Measurements from ENCODE around the gene ENPP3. TPM values are rescaled to one million over a fixed set of nuclear protein-coding genes. Genes with fewer than 3 reads are reported as not detected.

The ENPP3 gene
- total and polyA plus RNA-seq, 2 experiments from 2014 or later = not detected

DNA sequence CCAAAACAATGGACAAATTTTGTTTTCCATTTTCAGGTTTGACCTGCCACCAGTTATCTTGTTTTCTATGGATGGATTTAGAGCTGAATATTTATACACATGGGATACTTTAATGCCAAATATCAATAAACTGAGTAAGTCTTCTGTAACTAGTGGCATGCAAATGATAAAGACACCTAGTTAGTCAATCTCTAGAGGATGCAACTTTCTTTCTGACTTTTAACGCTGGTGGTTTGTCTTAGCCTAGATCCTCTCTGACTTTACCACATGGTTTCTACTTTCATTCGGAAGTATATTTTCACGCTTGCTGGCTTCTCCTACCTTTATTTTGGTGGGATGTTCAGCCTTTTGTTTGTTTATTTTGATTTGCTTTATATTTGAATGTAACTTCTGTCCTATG, 21.2 kb downstream of the ENPP3 start:
- H3K79me2 ChIP-seq (ENCODE audit: insufficient read depth) = no peaks in the 10 kb centered on the region
- no peak overlapping the region for H3K9ac ChIP-seq
- H3K4me1 ChIP-seq (ENCODE audit: insufficient read depth) = peaks cover 28% of the 10 kb centered on the region
- no peaks in the 10 kb centered on the region for H3K9me3 ChIP-seq (ENCODE audit: low read depth)
- DNase-seq = peak; percentile 7
- no peak for TF ChIP-seq EZH2phosphoT487 (IDR thresholded peaks at IDR 0.05; ENCODE audit: insufficient read depth, low read depth)
- TF ChIP-seq EZH2 (IDR thresholded peaks at IDR 0.05; ENCODE audit: insufficient read depth, poor library complexity, severe bottlenecking) = no peak
- peak overlapping the region; percentile 79 for H3K27ac ChIP-seq
- H3K4me3 ChIP-seq = no peak overlapping the region
- peaks cover 12% of the 10 kb centered on the region for H3F3A ChIP-seq (ENCODE audit: insufficient read depth)
- no peak overlapping the region for H3K4me2 ChIP-seq (ENCODE audit: unreplicated experiment)
- no peak overlapping the region for H2AFZ ChIP-seq
- in situ Hi-C loops (cut with MboI) = no loop called here
- H3K9me2 ChIP-seq (ENCODE audit: insufficient read depth) = no peaks in the 10 kb centered on the region
- H3K27me3 ChIP-seq (replicated peaks; ENCODE audit: insufficient read depth) = no peaks in the 10 kb centered on the region
- WGBS, 2 experiments (ENCODE audit: low coverage in 1 of 2, low lambda C conversion rate in 2 of 2, missing lambda C conversion rate in 2 of 2) = 97 to 98% methylated on average over 3 of the region's 3 CpGs
- H3K36me3 ChIP-seq (ENCODE audit: low read depth) = no peaks in the 10 kb centered on the region
- H4K20me1 ChIP-seq (ENCODE audit: insufficient read depth) = no peaks in the 10 kb centered on the region

DNA sequence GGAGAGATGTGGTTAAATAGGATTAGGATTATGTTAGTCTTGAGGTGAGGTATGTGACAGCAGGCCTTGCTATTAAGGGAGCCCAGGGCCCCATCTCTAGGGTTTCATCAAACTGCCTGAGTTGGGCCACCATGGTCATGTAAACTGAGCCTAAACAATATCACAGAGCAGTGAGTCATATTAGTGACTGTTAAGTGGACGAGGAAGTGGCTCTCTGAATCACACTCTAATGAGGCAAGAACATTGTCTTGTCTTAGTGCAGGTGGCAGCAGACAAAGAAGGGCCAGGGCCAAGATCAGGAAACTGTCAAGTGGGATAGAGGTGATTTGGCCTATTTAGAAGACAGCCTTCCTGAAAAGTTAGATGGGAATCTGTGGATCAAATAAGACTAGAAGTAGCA, 23.1 kb downstream of the ENPP3 start:
- H3K4me1 ChIP-seq (ENCODE audit: insufficient read depth) = peaks cover 28% of the 10 kb centered on the region
- H2AFZ ChIP-seq = no peak overlapping the region
- H3F3A ChIP-seq (ENCODE audit: insufficient read depth) = peaks cover 12% of the 10 kb centered on the region
- WGBS, 2 experiments (ENCODE audit: low coverage in 1 of 2, low lambda C conversion rate in 2 of 2, missing lambda C conversion rate in 2 of 2) = 10 to 11% methylated on average over 1 of the region's 1 CpG
- H3K9me2 ChIP-seq (ENCODE audit: insufficient read depth) = no peaks in the 10 kb centered on the region
- H3K4me3 ChIP-seq = no peak overlapping the region
- in situ Hi-C loops (cut with MboI) = no loop called here
- H4K20me1 ChIP-seq (ENCODE audit: insufficient read depth) = no peaks in the 10 kb centered on the region
- H3K9me3 ChIP-seq (ENCODE audit: low read depth) = no peaks in the 10 kb centered on the region
- no peak for TF ChIP-seq EZH2phosphoT487 (IDR thresholded peaks at IDR 0.05; ENCODE audit: insufficient read depth, low read depth)
- no peak for TF ChIP-seq EZH2 (IDR thresholded peaks at IDR 0.05; ENCODE audit: insufficient read depth, poor library complexity, severe bottlenecking)
- H3K27ac ChIP-seq = no peak overlapping the region
- H3K9ac ChIP-seq = no peak overlapping the region
- DNase-seq = peak; percentile 65
- H3K79me2 ChIP-seq (ENCODE audit: insufficient read depth) = no peaks in the 10 kb centered on the region
- no peaks in the 10 kb centered on the region for H3K27me3 ChIP-seq (replicated peaks; ENCODE audit: insufficient read depth)
- no peaks in the 10 kb centered on the region for H3K36me3 ChIP-seq (ENCODE audit: low read depth)
- H3K4me2 ChIP-seq (ENCODE audit: unreplicated experiment) = no peak overlapping the region

DNA sequence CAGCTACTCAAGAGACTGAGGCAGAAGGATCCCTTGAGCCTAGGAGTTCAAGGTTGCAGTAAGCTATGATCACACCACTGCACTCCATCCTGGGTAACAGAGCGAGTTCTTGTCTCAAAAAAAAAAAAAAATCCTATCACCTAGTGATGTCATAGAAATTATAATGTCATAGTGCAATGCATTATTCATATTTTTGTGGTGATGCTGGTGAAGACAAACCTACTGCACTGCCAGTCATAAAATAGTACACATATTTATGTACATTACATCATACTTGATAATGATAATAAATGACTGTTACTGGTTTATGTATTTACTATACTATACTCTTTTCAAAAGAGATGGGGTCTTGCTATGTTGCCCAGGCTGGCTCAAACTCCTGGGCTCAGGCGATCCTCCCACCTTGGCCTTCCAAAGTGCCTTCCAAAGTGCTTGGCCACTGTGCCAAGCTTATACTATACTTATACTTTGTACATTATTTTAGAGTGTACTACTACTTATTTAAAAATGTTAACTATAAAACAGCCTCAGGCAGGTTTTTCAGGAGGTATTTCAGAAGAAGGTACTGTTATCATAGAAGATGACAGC, 26.6 kb downstream of the ENPP3 start:
- DNase-seq = no peak
- Histone ChIP-seq H3K27ac (no peak overlapping the region), H3K4me3 (no peak overlapping the region), H4K20me1 (ENCODE audit: insufficient read depth) (no peaks in the 10 kb centered on the region), H3K27me3 (replicated peaks; ENCODE audit: insufficient read depth) (no peaks in the 10 kb centered on the region), H3F3A (ENCODE audit: insufficient read depth) (no peaks in the 10 kb centered on the region; the same call in 1 of the 2 replicates), H3K9me2 (ENCODE audit: insufficient read depth) (no peaks in the 10 kb centered on the region), H3K36me3 (ENCODE audit: low read depth) (no peaks in the 10 kb centered on the region), H3K4me2 (ENCODE audit: unreplicated experiment) (no peak overlapping the region), H3K9ac (no peak overlapping the region), H2AFZ (no peak overlapping the region), H3K79me2 (ENCODE audit: insufficient read depth) (no peaks in the 10 kb centered on the region), H3K9me3 (ENCODE audit: low read depth) (no peaks in the 10 kb centered on the region), H3K4me1 (ENCODE audit: insufficient read depth) (peaks cover 8% of the 10 kb centered on the region)
- WGBS, 2 experiments (ENCODE audit: low coverage in 1 of 2, low lambda C conversion rate in 2 of 2, missing lambda C conversion rate in 2 of 2) = 80% methylated on average over 2 of the region's 2 CpGs
- TF ChIP-seq EZH2phosphoT487 (IDR thresholded peaks at IDR 0.05; ENCODE audit: insufficient read depth, low read depth) = no peak
- no peak for TF ChIP-seq EZH2 (IDR thresholded peaks at IDR 0.05; ENCODE audit: insufficient read depth, poor library complexity, severe bottlenecking)
- in situ Hi-C loops (cut with MboI) = no loop called here

DNA sequence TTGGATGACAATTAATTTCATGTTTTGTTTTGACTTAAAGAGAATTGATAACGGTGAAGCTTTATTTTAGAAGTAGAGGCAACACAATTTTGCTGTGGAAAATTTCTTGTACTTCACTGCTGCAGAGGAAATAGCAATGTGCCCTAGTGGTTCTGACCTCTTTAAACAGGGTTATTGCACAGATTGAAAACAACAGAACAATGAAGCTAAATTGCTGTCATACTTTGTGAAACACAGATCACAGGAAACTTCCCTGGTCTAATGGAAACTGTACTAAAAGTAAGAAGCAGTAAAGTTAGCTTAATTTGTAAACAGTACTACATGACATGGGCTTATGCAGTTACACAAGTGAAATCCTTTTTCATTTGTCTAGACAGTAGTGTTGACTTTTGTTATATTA, 32.8 kb downstream of the ENPP3 start:
- TF ChIP-seq EZH2 (IDR thresholded peaks at IDR 0.05; ENCODE audit: insufficient read depth, poor library complexity, severe bottlenecking) (no peak), EZH2phosphoT487 (IDR thresholded peaks at IDR 0.05; ENCODE audit: insufficient read depth, low read depth) (no peak)
- Histone ChIP-seq H2AFZ (peak overlapping the region; percentile 26), H3K9me2 (ENCODE audit: insufficient read depth) (no peaks in the 10 kb centered on the region), H3K4me3 (no peak overlapping the region), H3K27me3 (replicated peaks; ENCODE audit: insufficient read depth) (no peaks in the 10 kb centered on the region), H3K9me3 (ENCODE audit: low read depth) (no peaks in the 10 kb centered on the region), H3K79me2 (ENCODE audit: insufficient read depth) (no peaks in the 10 kb centered on the region), H3K36me3 (ENCODE audit: low read depth) (no peaks in the 10 kb centered on the region), H3K4me2 (ENCODE audit: unreplicated experiment) (no peak overlapping the region), H3K9ac (no peak overlapping the region), H4K20me1 (ENCODE audit: insufficient read depth) (no peaks in the 10 kb centered on the region), H3K4me1 (ENCODE audit: insufficient read depth) (no peaks in the 10 kb centered on the region), H3F3A (ENCODE audit: insufficient read depth) (no peaks in the 10 kb centered on the region), H3K27ac (no peak overlapping the region)
- no peak for DNase-seq
- in situ Hi-C loops (cut with MboI) = no loop called here
- 8 to 13% methylated on average over 1 of the region's 1 CpG for WGBS, 2 experiments (ENCODE audit: low coverage in 1 of 2, low lambda C conversion rate in 2 of 2, missing lambda C conversion rate in 2 of 2)

DNA sequence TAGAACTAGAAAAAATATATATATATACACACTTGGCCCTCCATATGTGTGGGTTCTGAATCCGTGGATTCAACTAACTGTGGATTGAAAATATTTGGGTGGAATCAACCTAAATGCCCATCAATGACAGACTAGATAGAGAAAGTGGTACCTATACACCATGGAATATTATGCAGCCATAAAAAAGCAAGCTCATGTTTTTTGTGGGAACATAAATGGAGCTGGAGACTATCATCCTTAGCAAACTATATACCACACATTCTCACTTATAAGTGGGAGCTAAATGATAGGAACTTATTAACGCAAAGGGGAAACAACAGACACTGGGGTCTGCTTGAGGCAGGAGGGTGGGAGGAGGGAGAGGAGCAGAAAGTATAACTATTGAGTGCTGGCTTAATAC, 36.1 kb downstream of the ENPP3 start:
- Histone ChIP-seq H3K9me3 (ENCODE audit: low read depth) (no peaks in the 10 kb centered on the region), H3K79me2 (ENCODE audit: insufficient read depth) (no peaks in the 10 kb centered on the region), H3K4me3 (no peak overlapping the region), H3K9me2 (ENCODE audit: insufficient read depth) (no peaks in the 10 kb centered on the region), H3K4me2 (ENCODE audit: unreplicated experiment) (no peak overlapping the region), H3K9ac (no peak overlapping the region), H3K4me1 (ENCODE audit: insufficient read depth) (no peaks in the 10 kb centered on the region), H2AFZ (no peak overlapping the region), H3F3A (ENCODE audit: insufficient read depth) (no peaks in the 10 kb centered on the region), H4K20me1 (ENCODE audit: insufficient read depth) (no peaks in the 10 kb centered on the region), H3K27me3 (replicated peaks; ENCODE audit: insufficient read depth) (no peaks in the 10 kb centered on the region), H3K27ac (no peak overlapping the region), H3K36me3 (ENCODE audit: low read depth) (no peaks in the 10 kb centered on the region)
- 70 to 72% methylated on average over 2 of the region's 2 CpGs for WGBS, 2 experiments (ENCODE audit: low coverage in 1 of 2, low lambda C conversion rate in 2 of 2, missing lambda C conversion rate in 2 of 2)
- TF ChIP-seq EZH2 (IDR thresholded peaks at IDR 0.05; ENCODE audit: insufficient read depth, poor library complexity, severe bottlenecking) (no peak), EZH2phosphoT487 (IDR thresholded peaks at IDR 0.05; ENCODE audit: insufficient read depth, low read depth) (no peak)
- in situ Hi-C loops (cut with MboI) = no loop called here
- no peak for DNase-seq

All from GM23248 (cell line).